ENCODE data around the gene ZKSCAN7.

DNA sequence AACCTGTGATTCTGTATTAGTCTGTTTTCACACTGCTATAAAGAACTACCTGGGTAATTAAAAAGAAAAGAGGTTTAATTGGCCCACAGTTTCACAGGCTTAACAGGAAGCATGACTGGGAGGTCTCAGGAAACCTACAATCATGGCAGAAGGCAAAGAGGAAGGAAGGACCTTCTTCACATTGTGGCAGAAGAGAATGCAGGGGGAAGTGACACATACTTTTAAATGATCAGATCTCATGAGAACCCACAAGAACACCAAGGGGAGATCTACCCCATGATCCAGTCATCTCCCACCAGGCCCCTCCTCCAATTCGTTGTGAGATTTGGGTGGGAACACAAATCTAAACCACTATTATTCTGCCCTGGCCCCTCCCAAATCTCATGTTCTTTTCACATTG, 6.1 kb downstream of the ZKSCAN7 start:
- TF ChIP-seq, protein P1, sequence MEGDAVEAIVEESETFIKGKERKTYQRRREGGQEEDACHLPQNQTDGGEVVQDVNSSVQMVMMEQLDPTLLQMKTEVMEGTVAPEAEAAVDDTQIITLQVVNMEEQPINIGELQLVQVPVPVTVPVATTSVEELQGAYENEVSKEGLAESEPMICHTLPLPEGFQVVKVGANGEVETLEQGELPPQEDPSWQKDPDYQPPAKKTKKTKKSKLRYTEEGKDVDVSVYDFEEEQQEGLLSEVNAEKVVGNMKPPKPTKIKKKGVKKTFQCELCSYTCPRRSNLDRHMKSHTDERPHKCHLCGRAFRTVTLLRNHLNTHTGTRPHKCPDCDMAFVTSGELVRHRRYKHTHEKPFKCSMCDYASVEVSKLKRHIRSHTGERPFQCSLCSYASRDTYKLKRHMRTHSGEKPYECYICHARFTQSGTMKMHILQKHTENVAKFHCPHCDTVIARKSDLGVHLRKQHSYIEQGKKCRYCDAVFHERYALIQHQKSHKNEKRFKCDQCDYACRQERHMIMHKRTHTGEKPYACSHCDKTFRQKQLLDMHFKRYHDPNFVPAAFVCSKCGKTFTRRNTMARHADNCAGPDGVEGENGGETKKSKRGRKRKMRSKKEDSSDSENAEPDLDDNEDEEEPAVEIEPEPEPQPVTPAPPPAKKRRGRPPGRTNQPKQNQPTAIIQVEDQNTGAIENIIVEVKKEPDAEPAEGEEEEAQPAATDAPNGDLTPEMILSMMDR (IDR thresholded peaks at IDR 0.05 in 4 of 5, conservative IDR thresholded peaks at IDR 0.05 in 1 of 5), result no peak
- TF ChIP-seq POLR2A (IDR thresholded peaks at IDR 0.05), result no peak

All from gastrocnemius medialis (tissue), 4 donors.